SK-N-SH treated with all-trans-retinoic acid at 6 μM for 48 hours (cell line): ENCODE data around the gene ADAM10.

ENCODE experiments used
- ATAC-seq: fragments of 200-7000 bp; cut with Tn5 transposase; 3 replicates; pipeline ENCODE4 v1.9.1; 2020; ENCODE audit warnings: mild to moderate bottlenecking, moderate library complexity
- ARNTL ChIP-seq: fragments of 450-650 bp; formaldehyde crosslinking; IDR thresholded peaks from 2 replicates; pipeline ENCODE4 v1.5.0; 2020; ENCODE audit warnings: low read depth, mild to moderate bottlenecking, moderate library complexity, borderline replicate concordance
- CREB5 ChIP-seq: fragments of 250-450 bp; sonication (Bioruptor Pico); IDR thresholded peaks from 2 replicates; pipeline ENCODE4 v1.5.1; 2020; ENCODE audit warnings: low read depth, mild to moderate bottlenecking, moderate library complexity
- CSDC2 ChIP-seq: fragments of 250-450 bp; sonication (Bioruptor Pico); IDR thresholded peaks from 2 replicates; pipeline ENCODE4 v1.5.0; 2020; ENCODE audit warnings: mild to moderate bottlenecking, moderate library complexity
- CSRNP3 ChIP-seq: fragments of 250-450 bp; sonication (Bioruptor Pico); IDR thresholded peaks from 2 replicates; pipeline ENCODE4 v1.5.1; 2021; ENCODE audit warnings: mild to moderate bottlenecking, moderate library complexity
- ESRRG ChIP-seq: fragments of 250-450 bp; sonication (Bioruptor Pico); IDR thresholded peaks from 2 replicates; pipeline ENCODE4 v1.6.1; 2021; ENCODE audit warnings: mild to moderate bottlenecking
- ISL1 ChIP-seq: fragments of 250-450 bp; sonication (Bioruptor Pico); IDR thresholded peaks from 2 replicates; pipeline ENCODE4 v2.1.2; 2022; ENCODE audit warnings: mild to moderate bottlenecking, moderate library complexity
- OSR1 ChIP-seq: fragments of 250-450 bp; sonication (Bioruptor Pico); IDR thresholded peaks from 2 replicates; pipeline ENCODE4 v1.8.0; 2022; ENCODE audit warnings: moderate library complexity, mild to moderate bottlenecking, inconsistent platforms
- PATZ1 ChIP-seq: fragments of 250-450 bp; sonication (Bioruptor Pico); IDR thresholded peaks from 2 replicates; pipeline ENCODE4 v1.8.0; 2020; ENCODE audit warnings: mild to moderate bottlenecking, moderate library complexity, borderline replicate concordance
- POU6F1 ChIP-seq: fragments of 250-450 bp; sonication (Bioruptor Pico); IDR thresholded peaks from 2 replicates; pipeline ENCODE4 v1.8.0; 2021; ENCODE audit warnings: low read depth, mild to moderate bottlenecking, moderate library complexity, borderline replicate concordance
- PPARA ChIP-seq: fragments of 250-450 bp; sonication (Bioruptor Pico); IDR thresholded peaks from 2 replicates; pipeline ENCODE4 v1.5.0; 2020; ENCODE audit warnings: mild to moderate bottlenecking, borderline replicate concordance
- RARB ChIP-seq: fragments of 250-450 bp; sonication (Bioruptor Pico); IDR thresholded peaks from 2 replicates; pipeline ENCODE4 v1.8.0; 2021; ENCODE audit warnings: mild to moderate bottlenecking, moderate library complexity
- SNAI2 ChIP-seq: fragments of 250-450 bp; sonication (Bioruptor Pico); IDR thresholded peaks from 2 replicates; pipeline ENCODE4 v1.5.0; 2020; ENCODE audit warnings: mild to moderate bottlenecking, moderate library complexity
- TCF4 ChIP-seq: fragments of 250-450 bp; sonication (Bioruptor Pico); IDR thresholded peaks from 2 replicates; pipeline ENCODE4 v1.8.0; 2021; ENCODE audit warnings: mild to moderate bottlenecking, moderate library complexity, borderline replicate concordance
- TOX ChIP-seq: fragments of 250-450 bp; sonication (Bioruptor Pico); IDR thresholded peaks from 2 replicates; pipeline ENCODE4 v1.8.0; 2021; ENCODE audit warnings: mild to moderate bottlenecking, moderate library complexity, borderline replicate concordance
- TSHZ2 ChIP-seq: fragments of 250-450 bp; sonication (Bioruptor Pico); IDR thresholded peaks from 2 replicates; pipeline ENCODE4 v1.5.0; 2020; ENCODE audit warnings: mild to moderate bottlenecking, moderate library complexity
- ZC3H10 ChIP-seq: fragments of 250-450 bp; sonication (Bioruptor Pico); IDR thresholded peaks from 2 replicates; pipeline ENCODE4 v1.5.1; 2021; ENCODE audit warnings: mild to moderate bottlenecking, moderate library complexity
- ZFP3 ChIP-seq: fragments of 250-450 bp; sonication (Bioruptor Pico); IDR thresholded peaks from 2 replicates; pipeline ENCODE4 v1.5.0; 2020; ENCODE audit warnings: mild to moderate bottlenecking, moderate library complexity
- ZFP30 ChIP-seq: fragments of 450-650 bp; formaldehyde crosslinking; IDR thresholded peaks from 2 replicates; pipeline ENCODE4 v1.5.0; 2022; ENCODE audit warnings: mild to moderate bottlenecking, moderate library complexity
- ZNF565 ChIP-seq: fragments of 450-650 bp; formaldehyde crosslinking; conservative IDR thresholded peaks from 2 replicates; pipeline ENCODE4 v1.5.0; 2020; ENCODE audit warnings: low read depth, mild to moderate bottlenecking, moderate library complexity
- ZNF70 ChIP-seq: fragments of 450-650 bp; formaldehyde crosslinking; IDR thresholded peaks from 2 replicates; pipeline ENCODE4 v1.5.0; 2020; ENCODE audit warnings: mild to moderate bottlenecking, moderate library complexity
- ZNF8 ChIP-seq: fragments of 450-650 bp; formaldehyde crosslinking; IDR thresholded peaks from 2 replicates; pipeline ENCODE4 v1.5.0; 2020; ENCODE audit warnings: mild to moderate bottlenecking, moderate library complexity

ADAM10 gene

GRCh38 chr15:58699769-58700168, 49.7 kb downstream of the ADAM10 start (continued):
- TF ChIP-seq CSRNP3 (CRISPR knock-in tag) (no peak), SNAI2 (CRISPR knock-in tag) (no peak)

GRCh38 chr15:58698887-58699641, 50.4 kb downstream of the ADAM10 start:
- no peak for ATAC-seq
- TF ChIP-seq SNAI2 (CRISPR knock-in tag) (no peak), OSR1 (CRISPR knock-in tag) (no peak), CREB5 (CRISPR knock-in tag) (no peak), ZNF70 (no peak), CSDC2 (CRISPR knock-in tag) (no peak), POU6F1 (CRISPR knock-in tag) (no peak), CSRNP3 (CRISPR knock-in tag) (no peak), TSHZ2 (CRISPR knock-in tag) (no peak), ESRRG (CRISPR knock-in tag) (no peak), ZFP30 (CRISPR knock-in tag) (no peak), ISL1 (CRISPR knock-in tag) (no peak), ARNTL (CRISPR knock-in tag) (no peak), ZFP3 (CRISPR knock-in tag) (no peak), ZNF8 (CRISPR knock-in tag) (no peak), ZNF565 (CRISPR knock-in tag) (no peak), ZC3H10 (no peak), TOX (CRISPR knock-in tag) (no peak), TCF4 (CRISPR knock-in tag) (no peak), PATZ1 (CRISPR knock-in tag) (no peak)
- TF ChIP-seq, all 23 proteins: peak for 0

GRCh38 chr15:58697220-58697619, 52.3 kb downstream of the ADAM10 start:
- TF ChIP-seq PPARA (CRISPR knock-in tag) (no peak), SNAI2 (CRISPR knock-in tag) (no peak), RARB (no peak), ZC3H10 (no peak), TOX (CRISPR knock-in tag) (no peak), ESRRG (CRISPR knock-in tag) (no peak), ZFP30 (CRISPR knock-in tag) (no peak), CSDC2 (CRISPR knock-in tag) (no peak)
- no peak for ATAC-seq
